K562 (cell line): ENCODE results near the gene KIF5A. TPM values are rescaled to one million over a fixed set of nuclear protein-coding genes. Genes with fewer than 3 reads are reported as not detected.

Experiments
- ARID3B ChIP-seq: fragments of 250-450 bp; sonication (Bioruptor Pico); IDR thresholded peaks from 2 replicates; pipeline ENCODE4 v1.4.0; 2020; ENCODE audit warnings: borderline replicate concordance
- ATF2 ChIP-seq: sonication (generic); formaldehyde crosslinking; IDR thresholded peaks from 2 replicates; pipeline ENCODE4 v1.8.1; 2022; ENCODE audit warnings: missing genetic modification reagents
- CBX3 ChIP-seq, 2 experiments: IDR thresholded peaks; 1 replicate in 1 of 2; 2 replicates in 1 of 2; pipeline ENCODE4 v1.6.1; 2012; ENCODE audit warnings: inconsistent platforms in 2 of 2, low read length in 2 of 2, borderline replicate concordance in 1 of 2, control low read depth in 1 of 2
- HMG20A ChIP-seq: fragments of 450-650 bp; formaldehyde crosslinking; conservative IDR thresholded peaks from 2 replicates; pipeline ENCODE4 v1.4.0; 2020; ENCODE audit warnings: mild to moderate bottlenecking, mixed read lengths
- HOXB6 ChIP-seq: fragments of 250-450 bp; sonication (Bioruptor Pico); IDR thresholded peaks from 2 replicates; pipeline ENCODE4 v1.5.1; 2022; ENCODE audit warnings: mild to moderate bottlenecking, borderline replicate concordance
- IFI16 ChIP-seq: fragments of 250-450 bp; sonication (Bioruptor Pico); IDR thresholded peaks from 2 replicates; pipeline ENCODE4 v2.1.2; 2022; ENCODE audit warnings: mild to moderate bottlenecking, inconsistent platforms
- MAFK ChIP-seq: IDR thresholded peaks from 2 replicates; pipeline ENCODE4 v1.6.1; 2011; ENCODE audit warnings: low read length, improper control_type of control experiment
- MIER1 ChIP-seq: fragments of 450-650 bp; IDR thresholded peaks from 2 replicates; pipeline ENCODE4 v1.6.1; 2016; ENCODE audit warnings: antibody characterized with exemption, mild to moderate bottlenecking, low read depth
- PHF21A ChIP-seq: fragments of 450-650 bp; IDR thresholded peaks from 2 replicates; pipeline ENCODE4 v1.6.1; 2017; ENCODE audit warnings: low read depth, borderline replicate concordance
- POLR2G ChIP-seq: fragments of 200-400 bp; formaldehyde crosslinking; IDR thresholded peaks from 2 replicates; pipeline ENCODE4 v1.6.1; 2017; ENCODE audit warnings: low read depth, mild to moderate bottlenecking, antibody characterized with exemption, low read length, moderate library complexity
- RAD51 ChIP-seq: fragments of 450-650 bp; IDR thresholded peaks from 2 replicates; pipeline ENCODE4 v1.7.1; 2016; ENCODE audit warnings: low read depth, mild to moderate bottlenecking, borderline replicate concordance
- TAF7 ChIP-seq: fragments of 450-650 bp; IDR thresholded peaks from 2 replicates; pipeline ENCODE4 v1.6.1; 2016; ENCODE audit warnings: missing genetic modification characterization, missing compliant biosample characterization
- TCF7L2 ChIP-seq: fragments of 150-350 bp; IDR thresholded peaks from 2 replicates; pipeline ENCODE4 v1.6.1; 2016; ENCODE audit warnings: low read depth, mild to moderate bottlenecking, low read length, moderate library complexity
- ZBTB26 ChIP-seq: fragments of 450-650 bp; formaldehyde crosslinking; IDR thresholded peaks from 2 replicates; pipeline ENCODE4 v1.4.0; 2022; ENCODE audit warnings: missing genetic modification characterization
- ZNF133 ChIP-seq: fragments of 250-450 bp; sonication (Bioruptor Pico); IDR thresholded peaks from 2 replicates; pipeline ENCODE4 v1.4.0; 2020; ENCODE audit warnings: mild to moderate bottlenecking
- ZNF217 ChIP-seq: sonication (generic); formaldehyde crosslinking; IDR thresholded peaks from 2 replicates; pipeline ENCODE4 v1.8.0; 2022; ENCODE audit warnings: mild to moderate bottlenecking, missing genetic modification reagents
- ZNF224 ChIP-seq: sonication (generic); formaldehyde crosslinking; IDR thresholded peaks from 2 replicates; pipeline ENCODE4 v1.8.0; 2022; ENCODE audit warnings: mild to moderate bottlenecking, missing genetic modification reagents
- ZNF274 ChIP-seq: IDR thresholded peaks from 2 replicates; pipeline ENCODE4 v1.6.1; 2011; ENCODE audit warnings: low read depth, mild to moderate bottlenecking, low read length, moderate library complexity, borderline replicate concordance
- ZNF408 ChIP-seq: fragments of 250-450 bp; sonication (Bioruptor Pico); IDR thresholded peaks from 2 replicates; pipeline ENCODE4 v1.4.0; 2020; ENCODE audit warnings: low read depth, mild to moderate bottlenecking, moderate library complexity
- ZNF668 ChIP-seq: fragments of 250-450 bp; sonication (Bioruptor Pico); IDR thresholded peaks from 2 replicates; pipeline ENCODE4 v1.8.0; 2022; ENCODE audit warnings: mild to moderate bottlenecking, inconsistent platforms
- ZNF77 ChIP-seq: fragments of 250-450 bp; sonication (Bioruptor Pico); IDR thresholded peaks from 2 replicates; pipeline ENCODE4 v1.5.0; 2020
- polyA plus RNA-seq, 8 experiments: library from polyadenylated mRNA; depleted of rRNA in 4 of 8; stranded (reverse) in 5 of 8; unstranded in 3 of 8; fragments of >200 nt; fragmentation: Nextera tagmentation in 2 of 8; fragmentation: Illumina TruSeq in 1 of 8; extraction: Ambion mirVana in 2 of 8; extraction: Trizol in 1 of 8; gene quantifications; 2 replicates each; pipeline versions ENCODE4 v1.2.1 to v1.2.3, GENCODE V29; 2011 to 2014; ENCODE audit warnings: inconsistent platforms in 1 of 8, missing spikeins in 1 of 8
- total RNA-seq, 7 experiments: library from RNA; depleted of rRNA in 6 of 7; stranded (reverse); fragments of >200 nt in 6 of 7; fragmentation: Illumina TruSeq in 2 of 7; extraction: Trizol in 2 of 7; gene quantifications; 2 replicates each; pipeline versions ENCODE4 v1.2.1 to v1.2.3, GENCODE V29; 2011 to 2021; ENCODE audit warnings: low replicate concordance in 1 of 7

The KIF5A gene
- total and polyA plus RNA-seq, 9 of the 15 experiments (the other 6 are each of a cell fraction or from before 2014, with no cell fraction given) = 3.4 to 17.7 (median 8.0) TPM

- TF ChIP-seq ZNF408 (CRISPR knock-in tag) = no peak
- peak; percentile 1; the same call in 1 of the 2 replicates for TF ChIP-seq MAFK
- no peak for TF ChIP-seq ZNF77 (CRISPR knock-in tag)
- no peak for TF ChIP-seq ZNF217 (CRISPR knock-in tag)
- TF ChIP-seq PHF21A = 0 out of 2 replicates have a peak, but pooled peaks have one; percentile 56
- peak; percentile 49; the same call in 1 of the 2 replicates for TF ChIP-seq HOXB6 (CRISPR knock-in tag)
- no peak for TF ChIP-seq ZNF274
- TF ChIP-seq POLR2G = peak; percentile 93
- no peak for TF ChIP-seq MIER1
- TF ChIP-seq TCF7L2 = no peak
- TF ChIP-seq HMG20A = no peak
- TF ChIP-seq TAF7 (tag) = peak; percentile 96
- peak; percentile 79 for TF ChIP-seq RAD51
- TF ChIP-seq CBX3 (IDR thresholded peaks at IDR 0.05; ENCODE audit: borderline replicate concordance in 1 of 2, low read length in 2 of 2) = no peak; a peak in 1 of 3 replicates
- no peak for TF ChIP-seq IFI16 (CRISPR knock-in tag)
- TF ChIP-seq ZNF668 = 0 out of 2 replicates have a peak, but pooled peaks have one; percentile 26
- TF ChIP-seq ATF2 (CRISPR knock-in tag) = no peak
- no peak for TF ChIP-seq ZNF224
- no peak for TF ChIP-seq ARID3B (CRISPR knock-in tag)
- TF ChIP-seq ZNF133 = 0 out of 2 replicates have a peak, but pooled peaks have one; percentile 7
- peak; percentile 33; the same call in 1 of the 2 replicates for TF ChIP-seq ZBTB26
Observed at GRCh38 chr12:57520053-57520818, 29.6 kb upstream of the KIF5A start, which contains the start of gene DDIT3 (continued).
